Renal cortical epithelial cell (primary cell): Measurements from ENCODE around the gene MASP1. TPM values are rescaled to one million over a fixed set of nuclear protein-coding genes. Genes with fewer than 3 reads are reported as not detected.

ENCODE experiments used
- DNase-seq: peaks from one replicate; pipeline ENCODE4 v3.0.0-alpha.2; 2011; ENCODE audit warnings: low read depth
- total RNA-seq: library from RNA; depleted of rRNA; stranded (reverse); fragments of >200 nt; gene quantifications from 2 replicates; pipeline ENCODE4 v1.2.3, GENCODE V29; 2014

MASP1 gene
- total RNA-seq, 1 donor from 2014 or later, result 3.5 TPM

DNA sequence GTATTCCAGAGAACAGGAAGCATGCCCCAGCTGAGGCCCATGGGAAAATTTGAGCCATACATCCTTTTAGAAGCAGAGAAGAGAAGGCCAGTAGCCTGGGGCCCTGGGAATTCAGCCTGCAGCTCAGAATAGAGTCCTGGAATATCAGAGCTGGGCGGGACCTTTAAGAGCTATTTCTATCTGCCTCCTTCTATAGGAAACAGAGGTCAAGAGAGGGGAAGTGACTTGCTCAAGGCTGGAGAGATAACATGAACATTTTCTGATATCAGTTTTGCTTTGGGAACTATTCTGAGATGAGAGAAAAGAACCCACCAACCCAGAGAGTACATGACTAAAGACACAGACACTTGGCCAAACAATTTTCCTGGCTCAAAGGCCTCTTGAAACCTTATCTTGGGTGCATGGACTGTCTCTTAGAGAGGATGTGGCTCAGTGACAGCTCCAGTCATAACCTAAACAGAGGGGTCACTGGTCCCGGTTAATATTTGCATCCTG, 26.0 kb downstream of the MASP1 start:
- DNase-seq, result no peak

DNA sequence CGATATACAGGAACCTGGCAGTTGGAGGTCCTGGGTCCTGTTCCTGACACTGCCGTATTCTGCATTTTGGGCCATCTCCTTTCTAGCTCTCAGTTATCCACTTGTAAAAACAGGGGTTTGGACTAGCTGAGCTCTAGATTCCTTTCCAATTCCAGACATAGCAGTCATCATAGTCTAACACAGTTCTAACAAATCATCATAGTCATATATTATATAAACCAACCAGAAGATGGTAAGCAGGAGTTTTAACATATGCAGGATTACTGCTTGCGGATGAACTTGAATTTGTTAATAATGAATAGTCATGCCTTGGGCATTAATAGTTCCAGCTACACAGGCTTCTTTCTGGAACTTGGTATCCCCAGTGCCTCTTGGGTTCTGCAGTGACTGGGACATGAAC, 26.6 kb downstream of the MASP1 start:
- DNase-seq, result peak; percentile 63

DNA sequence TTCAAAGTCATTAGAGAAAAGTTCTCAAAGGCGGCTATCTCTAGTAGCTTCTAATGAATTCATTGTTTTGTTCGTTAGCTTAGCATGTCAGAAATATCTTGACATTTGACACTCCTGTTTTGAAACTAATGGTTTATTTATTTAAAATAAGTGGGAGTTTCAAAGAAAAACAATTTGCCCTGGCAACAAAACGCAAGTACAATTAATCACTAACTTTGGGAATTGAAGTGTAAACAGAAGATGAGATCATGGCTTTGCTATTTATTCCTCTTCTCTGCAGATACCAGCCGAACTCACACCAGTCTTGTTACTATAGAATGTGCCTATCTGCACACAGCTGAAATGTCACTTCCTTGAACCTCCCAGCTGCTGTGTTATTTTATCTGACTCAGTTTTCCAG, 27.5 kb downstream of the MASP1 start:
- DNase-seq, result peak; percentile 98

DNA sequence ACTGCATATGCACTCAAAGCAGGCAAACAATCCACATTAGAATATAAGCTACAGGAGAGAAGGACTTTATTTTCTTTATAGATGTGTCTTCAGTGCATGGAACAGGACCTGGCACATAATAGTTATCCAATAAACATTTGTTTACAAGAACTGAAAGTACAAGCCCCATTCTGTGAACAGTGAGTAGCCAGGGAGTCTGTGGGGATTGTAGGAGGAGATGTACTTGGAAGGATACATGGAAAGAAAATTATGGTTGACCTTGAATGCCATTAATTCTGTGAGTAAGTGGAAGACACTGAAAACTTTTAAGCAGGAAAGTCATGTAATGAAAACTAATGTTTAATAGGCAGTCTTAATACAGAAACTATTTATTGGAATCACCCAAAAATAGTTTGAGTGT, 28.3 kb downstream of the MASP1 start:
- DNase-seq, result peak; percentile 37

DNA sequence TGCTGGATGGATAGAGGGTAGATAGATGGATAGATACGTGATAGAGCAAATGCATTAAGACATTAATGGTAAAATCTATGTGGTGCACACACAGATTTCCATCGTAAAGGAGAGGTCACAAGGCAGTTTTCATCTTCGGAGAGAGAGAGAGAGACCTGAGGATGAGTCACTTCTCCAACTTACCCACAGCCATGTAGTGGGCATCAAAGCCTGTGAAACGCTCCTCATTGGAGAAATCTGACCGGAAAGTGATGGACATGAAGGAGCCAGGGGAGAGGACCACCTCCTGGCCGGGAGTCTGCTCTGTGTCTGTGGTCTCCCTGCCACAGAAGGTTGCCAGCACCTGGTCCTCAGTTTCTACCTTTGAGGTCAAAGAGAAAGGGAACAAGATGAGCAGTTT, 29.2 kb downstream of the MASP1 start:
- DNase-seq, result no peak

DNA sequence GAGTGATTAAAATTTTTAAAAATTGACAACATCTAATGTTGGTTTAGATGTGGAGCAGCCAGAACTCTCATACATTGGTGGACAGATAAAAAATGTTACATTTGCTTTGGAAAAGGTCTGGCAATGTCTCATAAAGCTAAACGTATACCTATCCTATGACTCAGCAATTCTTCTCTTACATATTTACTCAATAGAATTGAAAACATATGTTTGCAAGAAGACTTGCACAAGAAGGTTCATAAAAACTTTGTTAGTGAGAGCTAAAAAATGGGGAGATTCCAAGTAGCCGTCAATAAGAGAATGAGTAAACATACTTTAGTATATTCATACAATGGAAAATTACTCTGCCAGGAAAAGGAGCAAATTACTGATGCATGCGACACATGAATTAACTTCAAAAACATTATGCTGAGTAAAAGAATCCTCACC, 30.0 kb downstream of the MASP1 start:
- no peak for DNase-seq

DNA sequence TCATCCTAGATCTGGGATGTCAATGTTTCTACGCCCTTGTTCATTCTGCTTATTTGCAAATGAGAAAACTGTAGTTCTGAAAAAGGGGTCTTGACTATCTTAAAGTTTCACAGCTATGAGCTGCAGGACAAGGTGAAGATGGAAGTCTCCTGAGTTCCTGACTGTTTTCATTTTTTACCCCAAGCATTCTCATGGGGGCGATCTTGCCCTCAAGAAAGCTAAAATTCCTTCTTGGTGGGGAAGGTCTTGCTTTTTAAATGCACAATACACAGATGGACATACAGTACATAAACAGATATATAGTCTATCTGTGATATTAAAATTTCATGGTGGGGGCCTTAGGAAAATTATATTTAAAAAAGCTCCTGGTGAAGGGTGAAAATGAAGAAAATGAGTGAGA, 32.4 kb downstream of the MASP1 start:
- no peak for DNase-seq

DNA sequence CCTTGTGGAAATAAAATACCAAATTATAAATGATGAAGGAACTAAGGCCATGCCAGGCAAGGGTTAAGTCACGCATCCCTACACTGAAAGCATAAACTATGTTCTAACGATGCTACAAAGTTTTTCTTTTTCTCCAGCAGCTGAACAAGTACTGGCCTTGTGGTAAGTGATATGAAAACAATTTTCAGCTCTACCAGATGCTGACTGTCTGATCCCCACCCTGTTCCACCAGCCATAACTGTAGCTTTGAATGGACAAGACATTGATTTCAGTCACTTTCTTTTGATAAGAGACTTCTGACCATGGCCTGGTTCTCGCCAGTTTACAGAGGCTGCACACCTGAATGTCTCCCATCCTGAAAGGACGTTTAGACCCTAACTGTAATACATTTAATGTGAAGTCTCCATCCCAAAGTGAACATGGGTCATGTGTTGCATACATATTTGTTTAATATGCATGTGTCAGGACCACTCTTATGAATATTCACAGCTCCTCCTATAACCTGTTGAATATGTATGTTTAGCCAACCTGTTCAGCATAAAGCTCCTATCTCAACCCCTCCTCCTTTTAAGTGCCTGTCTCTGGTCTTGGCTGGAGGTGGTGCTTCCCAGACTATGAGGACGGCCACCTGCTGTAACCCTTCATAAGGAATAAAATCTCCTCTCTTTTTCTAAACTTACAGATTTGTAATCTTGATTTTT, 33.4 kb downstream of the MASP1 start:
- DNase-seq, result no peak

DNA sequence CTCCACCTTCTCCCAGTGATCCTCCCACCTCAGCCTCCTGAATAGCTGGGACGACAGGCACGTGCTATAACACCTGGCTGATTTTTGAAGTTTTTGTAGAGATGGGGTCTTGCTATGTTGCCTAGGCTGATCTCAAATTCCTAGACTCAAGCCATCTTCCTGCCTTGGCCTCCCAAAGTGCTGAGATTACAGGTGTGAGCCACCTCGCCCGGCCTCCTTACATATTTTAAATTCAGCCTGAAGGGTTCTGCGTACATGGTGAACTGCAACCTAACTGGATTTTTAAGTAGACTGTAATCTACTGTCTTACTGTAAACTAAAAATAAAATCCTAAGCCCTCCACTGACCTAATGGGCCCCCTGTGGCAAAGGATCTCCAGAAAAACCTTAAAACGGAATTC, 34.1 kb downstream of the MASP1 start:
- DNase-seq, result no peak

DNA sequence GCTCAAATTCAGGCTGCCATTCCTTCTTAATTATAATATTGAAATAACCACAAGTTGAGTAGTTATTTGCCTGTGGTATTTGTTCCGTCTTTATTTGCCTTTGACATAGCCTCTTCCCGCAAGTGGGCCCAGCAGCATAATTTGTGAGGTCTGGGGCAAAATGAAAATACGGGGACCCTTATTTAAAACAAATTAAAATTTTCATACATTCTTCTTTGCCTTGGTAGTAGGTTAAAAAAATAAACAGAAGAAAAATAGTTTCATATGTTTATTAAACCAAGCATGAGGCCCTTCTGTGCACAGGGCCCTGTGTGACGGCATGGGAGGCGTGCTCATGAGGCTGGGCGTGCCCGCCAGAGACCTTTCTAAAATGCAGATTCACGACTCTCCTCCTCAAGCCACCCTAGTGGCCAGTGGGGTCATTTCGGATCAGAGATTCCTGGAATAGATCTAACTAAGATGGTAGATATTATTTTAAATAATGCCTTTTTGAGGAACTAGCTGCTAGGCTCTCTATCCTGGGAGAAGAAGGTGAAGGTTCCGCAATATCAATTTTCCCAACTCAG, 35.4 kb downstream of the MASP1 start:
- no peak for DNase-seq

DNA sequence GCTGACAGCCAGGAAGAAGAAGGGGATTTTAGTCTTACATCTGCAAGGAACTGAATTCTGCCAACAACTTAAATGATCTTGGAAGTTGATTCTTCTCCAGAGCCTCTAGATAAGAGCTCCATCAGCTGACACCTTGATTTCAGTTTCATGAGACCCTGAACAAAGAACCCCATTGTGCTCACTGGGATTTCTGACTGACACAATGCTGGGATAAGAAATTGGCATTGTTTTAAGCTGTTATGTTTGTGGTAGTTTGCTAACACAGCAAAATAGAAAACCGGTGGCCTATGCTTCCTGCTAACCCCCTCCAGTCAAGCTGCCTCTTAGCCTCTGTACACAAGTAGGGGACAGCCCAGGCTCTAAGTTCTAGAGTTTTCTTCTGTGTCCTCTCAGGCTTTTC, 36.2 kb downstream of the MASP1 start:
- DNase-seq, result no peak

DNA sequence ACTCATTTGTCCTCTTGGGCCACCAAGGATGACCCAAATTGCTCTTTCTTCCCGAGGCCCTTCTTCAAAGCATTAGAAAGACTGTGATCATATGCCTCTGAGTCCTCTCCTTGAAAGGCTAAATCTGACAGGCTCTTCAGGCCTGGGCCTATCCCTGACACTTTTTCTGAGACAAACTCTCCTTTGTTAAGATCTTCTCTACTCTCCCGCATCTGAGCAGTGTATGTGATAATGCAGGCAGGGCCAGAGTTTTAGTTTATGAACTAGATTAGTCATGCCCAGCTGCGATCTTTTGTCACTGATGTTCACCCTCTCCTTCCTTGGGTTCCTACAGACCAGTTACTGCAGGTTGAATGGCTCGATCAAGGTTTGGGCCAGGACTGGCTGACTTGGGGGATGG, 39.2 kb downstream of the MASP1 start:
- DNase-seq, result no peak

DNA sequence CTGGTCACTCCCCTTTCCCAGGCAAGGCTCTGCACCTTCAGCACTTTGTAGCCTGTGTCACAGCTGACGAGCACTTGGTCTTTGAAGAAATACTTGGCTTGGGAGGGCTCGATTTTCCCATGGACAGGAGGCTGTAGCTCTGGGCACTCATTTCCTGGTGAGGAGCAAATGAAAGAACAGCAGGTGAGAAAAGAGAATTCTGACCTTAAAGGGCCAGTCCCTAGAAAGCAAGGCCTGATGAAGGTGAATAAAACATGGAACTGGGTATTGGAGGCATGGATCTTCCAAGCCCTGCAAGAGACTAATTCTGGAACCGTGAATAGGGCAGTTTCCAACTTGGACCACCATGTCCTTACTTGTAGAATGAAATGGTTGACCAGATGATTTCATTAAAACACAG, 39.9 kb downstream of the MASP1 start:
- DNase-seq, result no peak

DNA sequence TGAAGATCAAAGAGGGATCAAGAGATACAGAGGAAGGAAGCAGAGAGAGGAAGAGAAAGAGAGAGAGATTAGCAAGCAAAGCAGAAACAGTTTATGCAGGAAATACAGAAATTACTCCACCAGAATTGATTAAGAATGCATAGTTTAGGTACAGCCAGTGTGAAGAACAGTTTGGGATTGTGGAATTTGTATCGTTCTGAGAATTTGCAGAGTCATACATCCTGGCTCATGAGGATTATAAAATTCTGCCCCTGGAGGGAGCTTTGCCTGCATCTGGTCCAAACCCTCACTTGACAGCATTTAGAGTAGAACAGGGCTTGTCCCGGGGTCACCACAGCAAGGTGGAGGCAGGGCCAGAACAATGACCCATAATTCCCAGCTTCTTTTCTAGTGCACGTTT, 44.1 kb downstream of the MASP1 start:
- DNase-seq, result no peak

DNA sequence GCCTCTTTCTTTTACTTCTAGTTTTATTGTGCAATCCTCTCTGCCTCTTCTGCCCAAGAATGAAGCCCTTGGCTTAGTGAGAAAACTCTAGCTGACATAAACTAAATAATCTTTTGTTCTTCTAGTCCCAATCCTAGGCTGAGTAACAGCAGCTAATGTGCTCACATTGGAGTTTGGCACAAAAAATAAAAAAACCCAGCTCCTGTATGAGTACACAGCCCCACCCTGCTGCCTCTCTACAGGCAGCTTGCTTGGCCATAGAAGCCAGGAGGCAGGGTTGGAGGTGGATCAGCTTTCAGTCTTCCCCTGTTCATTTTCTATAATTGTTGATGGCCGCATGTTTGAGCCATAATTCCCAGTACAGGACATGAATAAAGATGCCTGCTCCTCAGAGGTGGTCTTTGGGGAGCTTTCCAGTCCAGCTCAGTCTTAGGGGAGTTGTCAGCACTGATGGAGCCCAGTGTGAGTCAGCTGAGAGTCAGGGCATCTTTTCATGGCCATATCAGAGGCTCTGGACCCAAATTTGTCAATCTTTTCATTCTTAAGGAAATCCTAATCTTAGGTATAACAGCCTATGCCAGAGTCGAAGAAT, 47.5 kb downstream of the MASP1 start:
- DNase-seq, result no peak

DNA sequence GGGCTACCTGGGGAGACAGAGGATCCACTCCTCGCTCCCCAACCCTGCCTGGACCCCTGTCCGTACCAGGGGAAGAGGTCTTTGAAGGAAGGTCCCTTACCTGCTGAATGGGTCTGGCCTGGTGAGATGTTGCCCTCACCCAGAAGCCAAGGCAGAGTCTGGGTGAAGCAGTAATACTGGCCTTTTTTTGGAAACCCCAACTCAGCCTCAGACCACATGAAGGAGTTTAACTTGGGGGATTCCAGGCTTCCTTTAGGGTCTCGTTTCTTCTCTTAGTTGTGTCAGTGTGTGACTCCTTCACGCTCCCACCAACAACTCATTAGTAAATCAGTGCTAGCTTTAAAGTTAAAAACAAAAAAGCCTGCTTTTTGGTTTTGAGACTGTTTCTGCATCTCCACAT, 48.6 kb downstream of the MASP1 start:
- no peak for DNase-seq

DNA sequence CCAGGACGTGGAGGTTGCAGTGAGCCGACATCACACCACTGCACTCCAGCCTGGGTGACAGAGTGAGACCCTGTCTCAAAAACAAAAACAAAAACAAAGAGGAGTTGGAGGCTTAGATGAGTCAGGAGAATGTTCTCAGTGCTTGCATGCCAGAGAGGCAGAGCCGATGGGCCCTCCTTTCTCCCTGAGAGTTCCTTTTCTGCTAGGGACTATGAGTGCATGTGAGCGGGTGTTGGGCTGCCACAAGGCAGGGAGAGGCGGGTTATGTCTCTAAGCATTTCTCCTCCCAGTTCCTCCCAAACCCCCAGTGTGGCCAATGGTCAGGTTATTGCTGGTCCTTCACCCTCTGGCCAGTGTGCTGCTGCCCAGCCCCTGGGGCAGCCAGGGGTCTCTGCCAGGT, 49.1 kb downstream of the MASP1 start:
- no peak for DNase-seq

DNA sequence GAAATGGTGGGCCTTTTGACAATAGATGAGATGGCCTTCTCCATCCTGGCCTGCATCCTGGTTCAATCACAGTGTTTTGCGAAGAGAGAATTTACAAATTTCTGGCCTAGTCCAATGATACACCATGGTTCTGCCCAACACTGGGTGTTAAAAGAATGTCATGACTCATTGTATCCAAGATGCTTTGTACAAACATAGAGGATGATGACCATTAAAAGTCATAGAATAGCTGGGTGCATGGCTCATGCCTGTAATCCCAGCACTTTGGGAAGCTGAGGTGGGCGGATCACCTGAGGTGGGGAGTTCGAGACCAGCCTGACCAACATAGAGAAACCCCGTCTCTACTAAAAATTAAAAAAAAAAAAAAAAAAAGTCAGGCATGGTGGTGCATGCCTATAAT, 52.7 kb downstream of the MASP1 start:
- peak; percentile 43 for DNase-seq

DNA sequence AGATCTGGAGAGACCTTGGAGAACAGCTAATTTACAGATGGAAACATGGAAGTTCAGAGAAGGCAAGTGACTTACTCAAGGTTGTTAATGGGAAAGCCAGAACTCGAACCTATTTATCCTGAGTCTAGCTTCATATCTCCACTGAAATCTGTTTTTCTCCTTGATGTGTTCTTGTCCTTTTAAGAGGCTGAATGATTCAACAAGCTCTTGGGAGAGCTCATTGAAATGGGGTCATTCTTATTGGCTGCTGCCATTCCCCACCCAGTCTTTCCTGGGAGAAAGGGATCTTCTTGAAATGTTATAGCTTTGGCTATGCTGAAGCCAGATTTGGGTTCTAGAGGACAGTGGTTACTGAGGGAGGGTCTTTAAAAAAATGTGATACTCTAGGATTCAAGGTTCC, 53.3 kb downstream of the MASP1 start:
- DNase-seq, result no peak

DNA sequence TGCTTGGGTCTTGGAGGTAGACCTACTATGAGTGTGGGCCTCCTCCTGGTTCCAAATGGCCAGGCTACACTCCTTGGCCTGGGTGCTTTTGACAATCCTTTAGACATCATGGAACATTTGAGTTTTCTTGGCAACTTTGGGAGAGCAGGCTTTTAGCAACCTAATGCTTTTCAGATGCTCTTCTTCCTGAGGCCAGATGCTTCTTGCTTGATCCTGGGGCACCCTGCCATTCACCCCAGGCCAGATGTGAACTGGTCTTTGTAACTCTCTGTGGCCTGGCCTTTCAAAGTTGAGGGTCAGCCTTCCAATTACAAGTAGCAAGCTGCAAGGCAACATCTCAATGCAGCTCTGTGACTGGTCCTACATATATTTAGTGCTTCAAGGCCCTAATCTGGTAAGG, 53.8 kb downstream of the MASP1 start:
- DNase-seq, result no peak

DNA sequence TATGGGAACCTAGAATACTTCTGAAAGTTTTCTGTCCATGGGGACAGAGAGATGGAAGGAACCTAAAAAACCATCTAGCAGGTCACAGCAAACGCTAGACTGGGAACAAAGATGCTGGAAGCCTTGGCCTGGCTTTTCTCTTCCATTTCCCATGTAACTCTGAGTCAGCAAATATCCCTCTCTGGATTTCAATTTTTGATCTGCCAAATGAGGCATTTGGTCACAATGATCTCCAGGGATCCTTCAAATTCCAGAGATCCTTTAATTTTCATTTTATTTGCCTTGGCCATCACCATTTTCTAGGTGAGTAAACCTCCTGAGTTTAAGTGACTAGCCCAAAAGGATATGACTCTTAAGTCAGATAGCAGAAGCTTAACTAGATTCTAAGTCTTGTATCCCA, 54.6 kb downstream of the MASP1 start:
- DNase-seq, result no peak

DNA sequence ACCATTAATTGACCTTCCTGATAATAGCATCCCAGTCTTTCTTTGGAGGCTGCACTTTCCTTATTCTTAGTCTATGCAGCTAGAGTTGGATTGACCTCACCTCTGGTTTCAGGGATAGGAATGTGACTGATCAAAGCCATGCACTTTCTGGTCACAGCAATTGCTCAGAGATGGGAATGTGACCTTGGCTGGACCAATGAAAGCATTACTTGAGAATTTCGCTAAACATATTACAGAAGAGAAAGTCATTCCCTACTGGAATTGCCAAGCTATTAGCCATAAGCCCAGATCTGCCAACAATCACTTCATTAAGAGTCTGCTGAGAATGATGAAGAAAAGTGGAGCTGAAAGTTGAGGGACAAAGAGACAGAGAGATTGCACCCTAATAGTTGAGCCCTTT, 61.5 kb downstream of the MASP1 start:
- DNase-seq, result no peak

DNA sequence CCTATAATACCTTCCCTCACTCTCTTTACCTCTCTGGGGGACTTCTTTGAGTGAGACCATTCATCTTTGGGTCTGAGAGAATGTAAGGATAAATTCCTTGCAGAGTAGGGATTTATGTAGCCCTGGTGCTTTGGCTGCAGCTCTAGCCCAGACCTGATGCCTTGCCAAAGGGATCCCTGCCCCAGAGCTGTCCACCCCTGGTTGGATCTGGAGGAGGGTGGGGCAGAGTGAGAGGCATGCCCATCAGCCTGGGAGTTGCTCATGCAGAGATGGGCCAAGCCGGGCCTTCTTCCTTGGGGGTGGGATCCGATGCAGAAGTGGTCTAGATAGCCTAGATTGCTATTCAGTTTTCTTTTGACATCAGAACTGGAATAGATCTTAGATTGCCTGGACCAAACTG, 62.8 kb downstream of the MASP1 start:
- no peak for DNase-seq
